WI38 (cell line): ENCODE results near the gene CDC27.
A peak's percentile ranks its signal among the peaks of the same experiment; 100 is the strongest.
"Not testable (repeated sequence)": the region's sequence is repeated elsewhere in the genome, so short reads cannot be mapped to it uniquely, and the experiment has no call there.

ENCODE experiments used
- H3K4me3 ChIP-seq: 2 replicates; pipeline ENCODE4 v1.5.1; 2011; ENCODE audit warnings: low read depth, mild to moderate bottlenecking, control low read depth, low read length
- TF ChIP-seq, protein P1 (sequence below): IDR thresholded peaks from 2 replicates; pipeline ENCODE4 v1.5.1; 2012; ENCODE audit warnings: low read depth, mild to moderate bottlenecking, control low read depth, low read length

Gene CDC27

GRCh38 chr17:47192554-47192953 is 3.5 kb upstream of the CDC27 start:
- no peak overlapping the region for H3K4me3 ChIP-seq
- TF ChIP-seq, protein P1, sequence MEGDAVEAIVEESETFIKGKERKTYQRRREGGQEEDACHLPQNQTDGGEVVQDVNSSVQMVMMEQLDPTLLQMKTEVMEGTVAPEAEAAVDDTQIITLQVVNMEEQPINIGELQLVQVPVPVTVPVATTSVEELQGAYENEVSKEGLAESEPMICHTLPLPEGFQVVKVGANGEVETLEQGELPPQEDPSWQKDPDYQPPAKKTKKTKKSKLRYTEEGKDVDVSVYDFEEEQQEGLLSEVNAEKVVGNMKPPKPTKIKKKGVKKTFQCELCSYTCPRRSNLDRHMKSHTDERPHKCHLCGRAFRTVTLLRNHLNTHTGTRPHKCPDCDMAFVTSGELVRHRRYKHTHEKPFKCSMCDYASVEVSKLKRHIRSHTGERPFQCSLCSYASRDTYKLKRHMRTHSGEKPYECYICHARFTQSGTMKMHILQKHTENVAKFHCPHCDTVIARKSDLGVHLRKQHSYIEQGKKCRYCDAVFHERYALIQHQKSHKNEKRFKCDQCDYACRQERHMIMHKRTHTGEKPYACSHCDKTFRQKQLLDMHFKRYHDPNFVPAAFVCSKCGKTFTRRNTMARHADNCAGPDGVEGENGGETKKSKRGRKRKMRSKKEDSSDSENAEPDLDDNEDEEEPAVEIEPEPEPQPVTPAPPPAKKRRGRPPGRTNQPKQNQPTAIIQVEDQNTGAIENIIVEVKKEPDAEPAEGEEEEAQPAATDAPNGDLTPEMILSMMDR, result no peak

GRCh38 chr17:47190770-47191169 is 1.7 kb upstream of the CDC27 start:
- H3K4me3 ChIP-seq, result no peak overlapping the region
- TF ChIP-seq, protein P1, result no peak

GRCh38 chr17:47190243-47190642 is 1.1 kb upstream of the CDC27 start:
- TF ChIP-seq, protein P1, result no peak
- H3K4me3 ChIP-seq, result no peak overlapping the region

DNA sequence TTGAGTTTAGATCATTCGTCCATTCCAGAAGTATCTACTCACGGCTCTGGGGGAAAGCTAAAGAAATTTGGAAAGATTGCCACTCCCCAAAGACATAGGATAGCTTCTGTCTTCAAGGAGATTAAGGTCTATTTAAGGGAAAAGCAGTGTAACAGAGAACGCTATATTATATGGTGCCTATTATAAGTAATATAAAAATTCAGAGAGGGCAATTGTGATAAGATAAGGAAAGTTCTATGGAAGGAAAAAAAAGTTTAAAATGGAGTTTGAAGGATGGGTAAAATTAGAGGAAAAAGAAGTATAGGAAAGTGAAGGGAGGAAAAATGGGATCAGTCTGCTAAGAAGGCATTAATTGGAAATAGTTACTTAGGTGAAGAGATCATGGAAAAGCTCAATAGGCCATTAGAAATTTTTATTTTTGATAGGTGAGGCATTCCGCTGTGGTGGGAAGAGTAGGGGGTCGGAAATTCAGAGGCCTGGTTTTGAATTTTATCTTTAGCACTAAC is 690 bp upstream of the CDC27 start:
- TF ChIP-seq, protein P1, result no peak
- H3K4me3 ChIP-seq, result peak overlapping the region; percentile 97

DNA sequence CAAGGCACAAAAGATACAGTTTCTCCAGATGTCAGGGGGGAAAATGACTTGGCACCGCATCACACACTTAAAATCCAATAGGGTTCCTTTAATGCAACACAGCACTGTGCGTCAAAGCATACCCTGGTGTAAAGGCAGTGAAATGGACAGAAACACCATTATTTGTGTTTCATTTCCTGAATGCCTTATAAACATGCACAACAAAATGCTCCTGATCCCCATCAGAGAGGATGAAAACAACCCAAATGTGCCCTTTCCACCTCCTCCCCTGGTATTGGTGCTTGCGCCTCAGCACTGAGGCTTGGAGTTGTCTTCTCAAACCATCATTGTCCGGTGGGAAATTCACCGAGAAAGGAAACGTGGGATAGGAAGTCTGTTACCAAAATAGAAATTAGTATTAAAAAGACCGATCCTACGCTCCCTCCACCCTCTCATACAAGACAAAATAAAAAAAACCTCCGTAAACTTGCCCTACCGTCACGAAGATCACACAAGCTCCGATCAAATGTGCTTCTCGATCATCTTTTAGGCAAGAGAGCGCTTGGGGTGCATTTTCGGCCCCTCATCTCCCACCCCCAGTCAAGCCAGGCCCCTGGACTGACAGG is 722 bp downstream of the CDC27 start:
- TF ChIP-seq, protein P1, result no peak
- H3K4me3 ChIP-seq, result peak overlapping the region; percentile 97

- TF ChIP-seq, protein P1, result no peak
- H3K4me3 ChIP-seq, result no peak overlapping the region
These were observed 4.4 kb downstream of the CDC27 start for GRCh38 chr17:47184681-47185080.

GRCh38 chr17:47180988-47181387 is 8.1 kb downstream of the CDC27 start:
- not testable (repeated sequence) for H3K4me3 ChIP-seq

GRCh38 chr17:47180337-47180736 is 8.8 kb downstream of the CDC27 start:
- no peak overlapping the region for H3K4me3 ChIP-seq
- TF ChIP-seq, protein P1, result no peak
